ENCODE measurements around the gene MARCHF4.
A peak's percentile ranks its signal among the peaks of the same experiment; 100 is the strongest.
"Not testable (repeated sequence)": the region's sequence is repeated elsewhere in the genome, so short reads cannot be mapped to it uniquely, and the experiment has no call there.

MARCHF4 gene

GRCh38 chr2:216391401-216391800 is 19.1 kb upstream of the MARCHF4 start:
- no peak for DNase-seq

DNA sequence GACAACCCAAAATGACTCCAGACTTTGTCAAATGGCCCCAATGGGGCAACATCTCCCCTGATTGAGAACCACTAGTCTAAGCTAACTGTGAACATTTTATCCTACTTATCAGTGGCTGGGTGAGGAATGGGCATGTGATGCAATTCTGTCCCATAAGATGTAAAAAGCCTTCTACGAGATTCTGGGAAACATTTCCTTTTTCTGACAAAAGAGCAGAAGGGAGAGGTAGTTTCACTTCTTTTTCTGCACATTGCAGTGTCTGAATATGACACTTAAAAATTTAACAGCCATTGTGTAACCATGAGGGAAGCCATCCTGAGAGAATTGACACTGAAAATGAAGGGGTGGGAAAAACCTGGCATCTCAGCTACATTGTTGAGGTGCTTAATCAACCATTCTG is 17.3 kb upstream of the MARCHF4 start:
- DNase-seq: no peak

DNA sequence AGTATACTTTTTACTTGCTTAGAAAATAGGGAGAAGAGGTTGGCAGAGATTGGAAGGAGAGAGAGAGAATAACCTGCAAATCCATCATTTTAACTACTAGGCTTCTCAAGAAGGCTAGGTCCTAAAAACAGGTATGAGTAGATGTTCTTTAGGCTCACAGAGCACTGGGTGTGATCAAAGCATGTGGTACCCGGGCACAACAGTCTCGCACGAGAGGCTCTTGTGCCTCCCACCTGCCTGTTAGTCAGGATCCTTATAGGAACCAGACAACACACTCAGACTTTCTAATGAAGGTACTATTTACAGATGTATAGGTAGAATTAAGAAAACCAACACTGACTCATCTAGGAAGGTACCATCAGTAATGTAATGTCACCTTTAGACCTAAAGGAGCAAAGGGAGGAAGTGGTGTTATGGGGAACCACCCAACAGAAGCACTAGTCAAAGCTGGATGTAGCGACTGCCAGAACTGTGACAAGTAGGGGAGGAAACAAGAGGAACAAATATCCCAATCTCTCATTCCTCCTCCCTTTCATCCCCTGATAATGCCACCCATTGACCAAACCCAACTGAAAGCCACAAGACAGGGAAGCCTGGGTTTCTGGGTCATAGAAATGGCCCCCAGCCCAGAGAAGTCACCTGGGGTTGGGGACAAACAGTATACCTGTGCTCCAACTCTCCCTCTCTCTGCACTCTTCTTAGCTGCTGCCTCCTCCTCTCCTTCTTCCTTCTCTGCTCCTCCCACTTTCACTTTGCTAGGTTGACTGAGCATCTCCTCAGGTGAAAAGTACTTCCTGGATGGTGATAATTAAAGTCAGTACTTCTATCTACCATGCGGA is 16.0 kb upstream of the MARCHF4 start:
- peak in 1 of 5 experiments; percentile 48 for DNase-seq

GRCh38 chr2:216387262-216387661 is 15.0 kb upstream of the MARCHF4 start:
- no peak for DNase-seq

DNA sequence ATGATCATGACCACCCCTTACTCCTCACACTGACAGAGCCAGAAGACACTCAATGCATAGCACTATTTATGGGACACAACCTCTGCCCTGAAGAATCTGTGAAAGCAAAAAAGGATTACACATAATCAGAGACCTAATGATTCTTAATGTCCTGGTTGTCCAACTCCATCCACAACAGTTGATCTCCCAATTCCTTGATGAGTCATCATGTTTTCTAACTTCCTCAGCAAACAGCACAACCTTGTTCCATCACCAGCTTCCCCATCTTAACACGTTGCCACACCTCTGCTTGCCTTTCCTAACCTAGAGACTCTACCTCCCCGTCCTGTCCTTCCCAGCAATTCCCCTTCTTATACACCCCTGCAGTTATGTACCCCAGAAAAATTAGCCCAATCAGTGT is 13.2 kb upstream of the MARCHF4 start:
- DNase-seq: no peak

GRCh38 chr2:216384409-216384808 is 12.1 kb upstream of the MARCHF4 start:
- not testable (repeated sequence) for DNase-seq

DNA sequence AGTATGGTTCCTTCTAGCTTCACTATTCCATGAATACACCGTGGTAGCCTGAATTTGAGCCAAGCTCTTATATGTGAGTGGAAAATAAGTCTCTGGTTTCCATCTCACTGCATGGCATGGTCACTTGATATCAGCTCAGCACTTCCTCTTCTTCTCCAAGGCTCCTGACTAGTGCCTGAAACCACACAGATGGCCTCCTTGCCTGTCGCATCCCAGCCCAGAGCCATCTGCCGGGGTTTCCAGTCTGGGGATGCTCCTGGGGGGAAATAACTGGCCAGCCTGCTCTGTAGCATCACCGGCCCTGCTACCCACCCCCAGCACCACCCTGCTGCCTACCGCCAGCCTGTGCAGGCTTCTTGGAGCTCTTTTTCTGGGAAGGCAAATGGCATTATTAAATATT is 7.7 kb upstream of the MARCHF4 start:
- no peak for DNase-seq

DNA sequence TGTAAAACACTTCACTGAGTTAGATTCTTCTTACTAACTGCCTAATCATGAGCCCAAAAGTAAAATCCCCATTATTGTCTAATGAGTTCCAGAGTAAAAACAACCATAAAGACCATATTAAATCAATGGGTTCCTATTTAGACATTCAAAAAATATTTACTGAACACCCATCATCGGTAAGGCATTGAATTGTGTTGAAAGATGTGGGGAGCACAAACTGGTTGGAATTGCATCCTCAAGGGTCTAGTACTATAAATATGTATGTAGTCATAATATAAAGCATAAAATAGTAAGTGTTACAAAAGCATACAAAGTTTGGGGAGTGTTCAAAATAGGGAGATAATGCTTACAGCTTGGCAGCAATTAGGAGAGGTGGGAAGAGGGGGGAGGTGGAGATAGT is 3.0 kb upstream of the MARCHF4 start:
- no peak for DNase-seq

- no peak for DNase-seq
These were observed 1.6 kb upstream of the MARCHF4 start for GRCh38 chr2:216373896-216374295.

GRCh38 chr2:216372761-216373291 is 543 bp upstream of the MARCHF4 start:
- no peak for DNase-seq

DNA sequence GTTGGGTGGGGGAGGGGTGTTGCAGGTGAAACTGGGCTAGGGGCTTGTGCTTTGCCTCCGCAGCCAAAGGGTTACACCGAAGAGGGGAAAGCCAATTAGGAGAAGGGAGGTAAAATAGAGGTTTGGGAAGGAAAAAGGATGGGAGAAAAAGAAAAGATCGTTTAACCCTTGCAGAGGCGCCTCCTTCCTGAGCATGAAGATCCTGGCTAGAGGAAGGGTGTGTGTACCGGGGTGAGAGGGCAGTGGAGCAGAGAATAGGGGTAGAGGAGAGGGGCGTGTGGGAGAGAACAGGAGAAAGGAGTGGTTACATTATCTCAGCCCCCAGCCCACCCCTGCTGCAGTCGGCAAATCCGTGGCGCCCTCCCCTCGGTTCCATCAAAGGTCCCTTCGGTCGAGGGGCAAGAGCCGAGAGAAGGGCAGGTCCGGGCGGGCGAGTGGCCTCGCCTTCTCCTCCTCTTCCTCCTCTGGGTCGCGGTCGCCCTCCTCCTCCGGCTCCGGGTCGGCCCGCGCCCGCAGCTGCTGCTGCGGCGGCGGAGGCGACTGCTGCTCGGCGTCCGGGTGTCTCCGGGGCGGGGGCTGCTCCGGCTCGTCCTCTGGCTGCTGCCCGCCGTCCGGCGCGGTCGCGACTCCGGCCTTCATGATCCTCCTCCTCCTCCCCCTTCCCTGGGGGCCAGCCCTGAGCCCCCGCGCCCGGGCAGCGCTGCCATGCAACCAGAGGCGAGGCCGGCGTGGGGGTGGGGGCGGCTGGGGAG is 1.1 kb downstream of the MARCHF4 start:
- DNase-seq: no peak

GRCh38 chr2:216369821-216370220 is 2.5 kb downstream of the MARCHF4 start:
- no peak for DNase-seq

GRCh38 chr2:216366777-216367471 is 5.4 kb downstream of the MARCHF4 start:
- no peak for DNase-seq

DNA sequence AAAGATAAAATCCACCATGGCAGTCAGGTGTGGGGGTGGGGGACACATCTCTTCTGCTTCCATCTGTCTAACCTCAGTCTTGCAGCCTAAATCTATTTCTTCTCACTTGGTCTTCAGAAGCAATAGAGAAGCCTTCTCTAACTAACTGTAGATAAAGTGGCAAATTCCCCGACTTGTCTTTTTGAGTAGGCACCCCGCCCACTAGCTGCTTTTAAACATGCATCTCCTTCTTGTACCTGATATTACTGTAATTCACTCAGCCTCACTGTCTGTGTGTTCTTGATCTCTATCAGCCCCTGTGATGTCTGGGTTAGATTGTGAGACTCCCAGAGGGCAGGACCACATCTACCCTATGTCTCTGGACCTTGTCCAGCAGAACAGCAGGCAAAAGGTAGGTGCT is 6.8 kb downstream of the MARCHF4 start:
- no peak for DNase-seq

- no peak for DNase-seq
These were observed 9.1 kb downstream of the MARCHF4 start for GRCh38 chr2:216363221-216363620.

DNA sequence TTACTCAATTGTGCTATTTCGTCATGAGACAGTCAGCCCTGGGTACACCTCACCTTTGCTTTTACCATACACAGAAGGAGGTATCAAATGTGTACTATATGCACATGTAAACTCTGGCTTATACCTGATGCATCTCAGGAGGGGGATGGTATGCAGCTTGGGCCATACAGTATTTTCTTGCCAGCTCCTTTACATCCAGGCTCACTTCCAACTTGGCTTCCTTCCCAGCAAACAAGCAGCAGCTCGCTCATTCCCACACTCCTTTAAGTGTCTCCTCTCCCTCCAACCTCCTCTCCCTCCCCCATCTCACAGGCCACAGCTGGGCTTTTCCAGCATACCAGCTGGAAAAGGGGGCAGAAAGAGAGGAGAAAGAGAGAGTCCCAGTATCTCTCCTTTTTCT is 9.6 kb downstream of the MARCHF4 start:
- no peak for DNase-seq

DNA sequence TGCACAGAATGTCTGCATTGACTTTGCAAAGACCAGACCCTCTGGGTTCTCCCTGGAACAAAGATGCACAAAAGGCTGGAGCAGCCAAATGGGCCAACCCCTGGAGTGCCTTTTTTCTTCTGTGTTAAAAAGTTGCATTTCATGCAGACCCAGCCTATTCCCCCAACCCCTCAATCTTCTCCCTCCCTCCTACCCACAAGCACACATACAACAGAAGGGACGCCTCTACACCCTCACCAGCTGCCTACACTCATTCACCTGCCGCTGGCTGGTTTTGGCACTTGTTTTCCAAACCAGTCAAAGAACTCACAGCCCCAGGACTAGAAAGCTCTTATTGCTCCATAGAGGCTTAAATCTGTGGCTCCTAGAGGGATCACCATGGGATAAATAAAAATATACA is 16.6 kb downstream of the MARCHF4 start:
- DNase-seq: no peak

DNA sequence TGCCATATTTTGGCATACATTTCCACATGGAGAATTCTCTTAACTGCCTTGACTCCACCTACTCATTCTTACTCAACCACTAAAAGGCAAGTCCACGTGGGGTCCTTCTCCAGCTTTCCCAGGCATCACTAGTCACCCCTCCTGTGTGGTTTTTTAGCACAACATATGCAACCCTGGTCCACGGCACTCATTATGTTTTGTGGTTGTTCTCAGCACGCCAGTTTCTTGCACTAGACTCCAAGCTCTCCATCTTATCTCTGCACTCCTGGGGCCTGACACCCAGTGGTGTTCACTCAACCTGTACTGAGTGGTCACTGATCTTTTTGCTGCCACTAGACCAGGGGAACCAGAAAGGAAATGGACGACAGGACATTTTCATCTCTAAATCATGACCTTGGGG is 18.0 kb downstream of the MARCHF4 start:
- DNase-seq: no peak

GRCh38 chr2:216352653-216353270 is 19.5 kb downstream of the MARCHF4 start:
- peak in 2 of 5 experiments; percentile 61 to 90 for DNase-seq

DNA sequence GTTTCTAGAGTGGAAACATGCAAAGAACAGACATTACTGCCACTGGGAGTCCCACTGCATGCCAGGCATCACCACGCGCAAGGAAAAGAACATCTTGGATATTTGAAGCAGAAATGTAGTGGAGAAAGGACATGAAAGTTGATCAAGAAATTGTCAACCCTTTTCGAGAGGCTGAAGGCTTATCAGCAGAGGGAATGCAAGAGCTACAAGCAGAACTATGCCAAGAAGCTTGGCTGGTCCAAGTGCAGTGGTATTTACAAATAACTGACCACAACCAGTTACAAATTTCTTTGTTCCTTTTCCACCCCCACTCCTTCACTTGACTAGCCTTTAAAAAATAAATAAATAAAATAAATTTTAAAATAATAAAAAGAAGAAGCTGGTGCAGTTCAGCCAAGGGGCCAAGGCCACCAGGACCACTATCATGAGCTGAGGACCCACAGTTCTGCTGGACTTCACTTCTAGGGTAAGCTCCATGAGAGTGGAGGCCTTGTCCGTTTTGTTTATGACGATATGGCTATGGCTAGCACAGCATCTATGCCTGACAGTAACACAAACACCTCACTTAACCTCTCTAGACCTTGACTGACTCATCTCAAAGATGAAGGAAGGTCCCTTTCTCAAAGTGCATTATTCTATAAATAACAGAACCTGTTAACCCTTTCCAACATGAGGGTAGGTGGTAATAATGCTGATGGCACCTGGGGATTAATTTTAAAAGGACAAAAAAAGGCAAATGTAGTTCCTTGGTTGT is 20.9 kb downstream of the MARCHF4 start:
- peak in 1 of 5 experiments; percentile 19 for DNase-seq

DNA sequence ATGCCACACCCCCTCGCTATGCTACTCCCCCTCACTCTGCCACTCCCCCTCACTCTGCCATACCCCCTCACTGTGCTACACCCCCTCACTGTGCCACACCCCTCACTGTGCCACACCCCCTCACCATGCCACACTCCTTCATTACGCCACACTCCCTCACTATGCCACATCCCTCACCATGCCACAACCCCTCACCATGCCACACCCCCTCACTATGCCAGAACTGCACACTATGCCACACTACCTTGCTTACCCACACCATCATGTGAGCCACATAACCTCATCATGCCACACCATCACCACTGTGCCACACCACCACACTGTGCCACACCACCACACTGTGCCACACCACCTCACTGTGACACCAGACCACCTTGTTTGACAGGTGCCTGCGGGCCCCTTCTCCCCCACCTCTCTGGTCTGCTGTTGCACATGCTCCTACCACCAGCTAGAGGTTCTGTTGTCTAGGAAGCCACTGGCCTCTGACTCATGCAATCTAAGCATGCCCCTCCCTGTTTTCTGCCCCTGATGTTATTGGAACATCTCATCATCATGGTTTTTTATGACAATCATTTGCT is 22.0 kb downstream of the MARCHF4 start:
- peak in 2 of 5 experiments; percentile 64 to 72 for DNase-seq

GRCh38 chr2:216349366-216349765 is 22.9 kb downstream of the MARCHF4 start:
- DNase-seq: no peak

Data from T-helper 2 cell (primary cell).